ENCODE measurements around the gene PCCA. TPM values are rescaled to one million over a fixed set of nuclear protein-coding genes. Genes with fewer than 3 reads are reported as not detected.

PCCA gene
- total and polyA plus RNA-seq, 2 donors (not counting 1 experiment from before 2014, with no cell fraction given), result 4.8 to 17.4 TPM

DNA sequence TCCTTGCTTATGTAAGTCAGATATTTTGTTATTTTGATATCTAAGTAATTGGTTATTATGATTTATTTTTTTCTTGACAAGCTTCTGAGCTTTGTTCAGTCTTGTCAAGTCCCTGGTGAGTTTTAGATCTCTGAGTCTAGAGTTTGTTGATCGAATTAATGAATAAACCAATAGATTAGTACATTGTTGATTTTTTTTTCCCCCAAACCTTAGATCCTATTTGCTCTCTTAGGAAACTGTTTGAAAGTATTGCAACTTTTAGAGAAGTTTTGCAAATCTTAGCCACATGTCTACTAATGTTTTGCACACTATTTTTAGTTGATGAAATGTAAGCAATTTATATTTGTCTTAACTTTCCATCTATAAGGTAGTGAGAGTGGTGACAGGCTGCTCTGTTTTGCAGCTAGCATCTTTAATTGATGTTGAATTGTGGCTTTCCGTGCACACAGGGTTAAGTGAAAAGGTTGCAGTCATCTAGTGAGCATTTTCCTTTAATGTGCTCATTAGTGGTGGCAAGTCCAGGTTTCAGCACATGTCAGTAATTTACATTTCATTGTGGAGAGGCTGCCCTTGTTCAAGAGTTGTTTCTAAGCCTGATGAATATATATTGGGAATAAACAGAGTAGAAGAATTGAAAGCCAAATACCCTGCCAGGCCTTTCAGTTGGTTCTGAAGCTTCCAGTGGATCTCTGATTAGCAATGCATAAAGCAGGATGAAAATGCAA lies 86.3 kb downstream of the PCCA start:
- Histone ChIP-seq H3K4me2 (replicated peaks; ENCODE audit: low read depth, low read length, poor library complexity, severe bottlenecking) (no peak overlapping the region), H3K4me3 (ENCODE audit: control extremely low read depth in 1 of 5, extremely low read depth in 1 of 5, insufficient read depth in 1 of 5, low read depth in 2 of 5, low read length in 4 of 5) (no peak overlapping the region), H3K9ac (ENCODE audit: low read length) (no peak overlapping the region), H4K20me1 (ENCODE audit: control insufficient read depth, insufficient read depth, low read length, poor library complexity, severe bottlenecking) (no peaks in the 10 kb centered on the region), H3K9me3 (ENCODE audit: control extremely low read depth in 1 of 3, control insufficient read depth in 2 of 3, insufficient read depth in 1 of 3, low read length in 2 of 3) (no peaks in the 10 kb centered on the region), H3K36me3 (replicated peaks in 1 of 2; ENCODE audit: control extremely low read depth in 1 of 2, control insufficient read depth in 1 of 2, extremely low read depth in 1 of 2, insufficient read depth in 2 of 2, low read length in 1 of 2) (no peaks in the 10 kb centered on the region), H3K4me1 (ENCODE audit: control insufficient read depth in 2 of 2, insufficient read depth in 2 of 2, low read length in 2 of 2) (no peaks in the 10 kb centered on the region), H2AFZ (ENCODE audit: insufficient read depth, low read depth, low read length, poor library complexity, severe bottlenecking) (no peak overlapping the region), H3K27ac (ENCODE audit: low read length in 2 of 2) (no peak overlapping the region), H3K79me2 (ENCODE audit: control insufficient read depth, insufficient read depth, low read length) (no peaks in the 10 kb centered on the region), H3K27me3 (replicated peaks in 1 of 4; ENCODE audit: control extremely low read depth in 1 of 4, control insufficient read depth in 3 of 4, insufficient read depth in 4 of 4, low read length in 3 of 4) (no peaks in the 10 kb centered on the region)
- Mint-ChIP-seq H3K27me3 (no peaks in the 10 kb centered on the region), H3K9me3 (ENCODE audit: insufficient read depth) (peaks cover 1% of the 10 kb centered on the region), H3K4me3 (no peak overlapping the region), H3K4me1 (no peaks in the 10 kb centered on the region), H3K27ac (no peak overlapping the region)
- 88% methylated on average over 1 of the region's 2 CpGs for WGBS (ENCODE audit: insufficient coverage)
- TF ChIP-seq EZH2 (IDR thresholded peaks at IDR 0.05; ENCODE audit: borderline replicate concordance, insufficient read depth, low read depth, low read length, poor library complexity, severe bottlenecking), result no peak
- TF ChIP-seq, protein P1, sequence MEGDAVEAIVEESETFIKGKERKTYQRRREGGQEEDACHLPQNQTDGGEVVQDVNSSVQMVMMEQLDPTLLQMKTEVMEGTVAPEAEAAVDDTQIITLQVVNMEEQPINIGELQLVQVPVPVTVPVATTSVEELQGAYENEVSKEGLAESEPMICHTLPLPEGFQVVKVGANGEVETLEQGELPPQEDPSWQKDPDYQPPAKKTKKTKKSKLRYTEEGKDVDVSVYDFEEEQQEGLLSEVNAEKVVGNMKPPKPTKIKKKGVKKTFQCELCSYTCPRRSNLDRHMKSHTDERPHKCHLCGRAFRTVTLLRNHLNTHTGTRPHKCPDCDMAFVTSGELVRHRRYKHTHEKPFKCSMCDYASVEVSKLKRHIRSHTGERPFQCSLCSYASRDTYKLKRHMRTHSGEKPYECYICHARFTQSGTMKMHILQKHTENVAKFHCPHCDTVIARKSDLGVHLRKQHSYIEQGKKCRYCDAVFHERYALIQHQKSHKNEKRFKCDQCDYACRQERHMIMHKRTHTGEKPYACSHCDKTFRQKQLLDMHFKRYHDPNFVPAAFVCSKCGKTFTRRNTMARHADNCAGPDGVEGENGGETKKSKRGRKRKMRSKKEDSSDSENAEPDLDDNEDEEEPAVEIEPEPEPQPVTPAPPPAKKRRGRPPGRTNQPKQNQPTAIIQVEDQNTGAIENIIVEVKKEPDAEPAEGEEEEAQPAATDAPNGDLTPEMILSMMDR (IDR thresholded peaks at IDR 0.05), result no peak
- DNase-seq (no peak), ATAC-seq (ENCODE audit: low read depth) (no peak)
- intact Hi-C loops (cut with micrococcal nuclease), result no loop called here
- POLR2A ChIA-PET, result no interaction called here
- CTCF ChIA-PET, result no interaction called here

DNA sequence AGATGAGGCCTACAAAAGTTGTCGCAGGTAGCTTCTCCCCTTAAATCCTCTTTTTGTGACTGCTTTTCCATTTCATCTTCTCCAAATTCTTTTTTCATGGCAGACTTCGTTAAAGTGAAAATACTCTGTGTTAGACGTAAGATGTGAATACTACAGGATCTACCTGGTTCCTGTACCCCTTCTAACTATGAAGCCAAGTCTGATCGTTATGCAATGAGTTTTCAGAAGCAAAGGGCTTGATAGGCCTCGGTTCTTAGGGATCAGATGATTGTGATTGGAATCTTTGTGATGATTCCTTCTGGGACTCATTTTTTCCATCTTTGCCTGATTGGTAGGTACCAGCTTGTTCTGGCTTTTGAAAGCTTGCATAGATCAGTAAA lies 86.9 kb downstream of the PCCA start:
- H3K79me2 ChIP-seq (ENCODE audit: control insufficient read depth, insufficient read depth, low read length), result no peaks in the 10 kb centered on the region
- no peak overlapping the region for H3K27ac ChIP-seq (ENCODE audit: low read length in 2 of 2)
- ChIA-PET CTCF (no interaction called here), POLR2A (no interaction called here)
- no peak overlapping the region for H3K4me3 ChIP-seq (ENCODE audit: control extremely low read depth in 1 of 5, extremely low read depth in 1 of 5, insufficient read depth in 1 of 5, low read depth in 2 of 5, low read length in 4 of 5)
- H3K4me1 Mint-ChIP-seq, result no peaks in the 10 kb centered on the region
- no peaks in the 10 kb centered on the region for H3K27me3 Mint-ChIP-seq
- H3K9ac ChIP-seq (ENCODE audit: low read length), result no peak overlapping the region
- no peaks in the 10 kb centered on the region for H3K27me3 ChIP-seq (replicated peaks in 1 of 4; ENCODE audit: control extremely low read depth in 1 of 4, control insufficient read depth in 3 of 4, insufficient read depth in 4 of 4, low read length in 3 of 4)
- H3K4me3 Mint-ChIP-seq, result no peak overlapping the region
- H3K4me1 ChIP-seq (ENCODE audit: control insufficient read depth in 2 of 2, insufficient read depth in 2 of 2, low read length in 2 of 2), result no peaks in the 10 kb centered on the region
- no peaks in the 10 kb centered on the region for H3K9me3 ChIP-seq (ENCODE audit: control extremely low read depth in 1 of 3, control insufficient read depth in 2 of 3, insufficient read depth in 1 of 3, low read length in 2 of 3)
- no peak for DNase-seq
- TF ChIP-seq EZH2 (IDR thresholded peaks at IDR 0.05; ENCODE audit: borderline replicate concordance, insufficient read depth, low read depth, low read length, poor library complexity, severe bottlenecking), result no peak
- TF ChIP-seq, protein P1 (IDR thresholded peaks at IDR 0.05), result no peak
- H3K27ac Mint-ChIP-seq, result no peak overlapping the region
- intact Hi-C loops (cut with micrococcal nuclease), result no loop called here
- H3K9me3 Mint-ChIP-seq (ENCODE audit: insufficient read depth), result peaks cover 1% of the 10 kb centered on the region
- no peak for ATAC-seq (ENCODE audit: low read depth)
- 100% methylated on average over 3 of the region's 5 CpGs for WGBS (ENCODE audit: insufficient coverage)
- no peaks in the 10 kb centered on the region for H3K36me3 ChIP-seq (replicated peaks in 1 of 2; ENCODE audit: control extremely low read depth in 1 of 2, control insufficient read depth in 1 of 2, extremely low read depth in 1 of 2, insufficient read depth in 2 of 2, low read length in 1 of 2)
- H2AFZ ChIP-seq (ENCODE audit: insufficient read depth, low read depth, low read length, poor library complexity, severe bottlenecking), result no peak overlapping the region
- H3K4me2 ChIP-seq (replicated peaks; ENCODE audit: low read depth, low read length, poor library complexity, severe bottlenecking), result no peak overlapping the region
- H4K20me1 ChIP-seq (ENCODE audit: control insufficient read depth, insufficient read depth, low read length, poor library complexity, severe bottlenecking), result no peaks in the 10 kb centered on the region
